Measurements from ENCODE around the gene SLIT1. TPM values are rescaled to one million over a fixed set of nuclear protein-coding genes. Genes with fewer than 3 reads are reported as not detected.

Gene SLIT1
- total RNA-seq, 5 donors from 2014 or later (not counting 1 experiment from before 2014, with no cell fraction given) = 0.29 to 0.56 (median 0.49) TPM

DNA sequence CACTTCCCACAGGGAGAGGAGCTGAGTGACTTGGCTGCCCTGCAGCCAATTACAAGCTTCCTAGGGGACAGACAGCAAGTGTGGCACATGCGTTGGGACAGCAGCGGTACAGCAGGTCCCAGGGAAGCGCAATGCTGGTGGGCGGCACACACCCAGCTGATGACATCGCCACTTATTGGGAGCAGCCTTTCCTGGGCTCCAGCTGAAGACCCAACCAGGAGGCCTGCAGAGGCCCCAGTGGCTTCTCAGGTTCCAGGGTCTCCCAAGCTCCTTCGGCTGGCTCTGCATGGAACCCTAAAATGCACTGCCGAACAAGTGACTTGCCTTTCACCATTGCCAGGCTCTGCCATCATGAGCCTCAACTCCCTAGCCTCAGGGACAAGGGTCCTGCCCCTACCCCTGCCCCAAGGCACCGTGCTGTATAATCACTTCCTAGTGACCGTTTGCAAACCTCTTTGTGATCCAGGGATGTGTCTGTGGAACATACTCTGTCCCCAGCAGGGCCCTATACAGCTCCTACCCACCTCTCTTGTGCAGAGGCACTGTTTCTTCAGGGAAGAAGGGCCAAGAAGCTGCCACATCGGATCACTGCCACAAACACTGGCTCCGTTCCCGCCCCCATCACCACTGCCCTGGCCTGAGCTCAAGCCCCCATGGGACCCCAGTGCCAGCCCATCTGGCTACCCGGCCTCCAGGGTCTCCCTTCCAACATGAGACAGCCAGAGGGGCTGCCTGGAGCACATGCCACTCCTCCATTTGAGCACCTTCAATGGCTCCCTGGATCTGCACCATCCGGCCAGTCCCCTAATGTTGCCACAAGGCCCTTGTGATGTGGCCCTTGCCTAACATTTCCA, 19.3 kb upstream of the SLIT1 start:
- Histone ChIP-seq H3K27me3 (replicated peaks in 1 of 2; ENCODE audit: control insufficient read depth in 2 of 2, extremely low read depth in 1 of 2, insufficient read depth in 2 of 2, low read length in 1 of 2) (peaks cover 0 to 7% of the 10 kb centered on the region in 2 experiments), H3K9me3 (no peaks in the 10 kb centered on the region), H3K4me1 (ENCODE audit: control insufficient read depth in 1 of 2, extremely low read depth in 1 of 2, insufficient read depth in 2 of 2, low read length in 2 of 2) (no peaks in the 10 kb centered on the region), H3K27ac (ENCODE audit: low read length) (no peak overlapping the region), H3K36me3 (ENCODE audit: control insufficient read depth in 2 of 2, extremely low read depth in 1 of 2, insufficient read depth in 1 of 2, low read length in 1 of 2) (no peaks in the 10 kb centered on the region), H3K4me3 (ENCODE audit: control insufficient read depth in 1 of 2, extremely low read depth in 1 of 2, low read length in 1 of 2) (no peak overlapping the region)
- Mint-ChIP-seq H3K27me3 (peaks cover 2 to 4% of the 10 kb centered on the region in 2 donors), H3K9me3 (no peaks in the 10 kb centered on the region), H3K4me3 (no peak overlapping the region), H3K36me3 (no peaks in the 10 kb centered on the region), H3K4me1 (peaks cover 0 to 4% (median 2%) of the 10 kb centered on the region in 3 donors), H3K27ac (no peak overlapping the region)
- no peak for ATAC-seq (replicated peaks in 1 of 4)
- DNase-seq = no peak
- POLR2A ChIA-PET = no interaction called here
- CTCF ChIA-PET = interaction anchor here (0.6 to 1.9 kb wide), 6 partner anchors 8 to 132 kb away, joined by 3 to 7 read pairs (median 4); no protein-coding TSS in a partner anchor
- 87% methylated on average over 13 of the region's 14 CpGs for WGBS (ENCODE audit: insufficient coverage)

DNA sequence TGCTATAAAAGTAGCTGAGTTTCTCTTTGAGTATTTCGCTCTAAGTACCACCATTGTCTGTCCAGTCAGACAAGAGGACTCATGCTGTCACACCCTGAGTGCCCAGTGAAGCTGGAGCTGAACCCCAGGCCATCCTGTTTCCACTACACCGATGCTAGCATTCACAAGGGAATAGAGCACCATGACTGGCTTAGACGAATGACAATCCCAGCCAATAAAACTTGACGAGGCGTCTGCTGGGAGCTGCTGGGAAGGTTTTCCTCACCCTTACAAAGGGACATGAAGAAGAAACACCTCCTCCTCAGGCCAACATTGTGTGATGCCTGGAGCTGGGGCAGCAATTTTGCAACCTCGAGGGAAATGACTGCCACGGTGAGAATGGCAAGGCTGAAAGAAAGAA, 17.5 kb upstream of the SLIT1 start:
- Histone ChIP-seq H3K4me3 (ENCODE audit: control insufficient read depth in 1 of 2, extremely low read depth in 1 of 2, low read length in 1 of 2) (no peak overlapping the region), H3K9me3 (no peaks in the 10 kb centered on the region), H3K27ac (ENCODE audit: low read length) (no peak overlapping the region), H3K36me3 (ENCODE audit: control insufficient read depth in 2 of 2, extremely low read depth in 1 of 2, insufficient read depth in 1 of 2, low read length in 1 of 2) (no peaks in the 10 kb centered on the region), H3K27me3 (replicated peaks in 1 of 2; ENCODE audit: control insufficient read depth in 2 of 2, extremely low read depth in 1 of 2, insufficient read depth in 2 of 2, low read length in 1 of 2) (peaks cover 0 to 12% of the 10 kb centered on the region in 2 experiments), H3K4me1 (ENCODE audit: control insufficient read depth in 1 of 2, extremely low read depth in 1 of 2, insufficient read depth in 2 of 2, low read length in 2 of 2) (no peaks in the 10 kb centered on the region)
- Mint-ChIP-seq H3K36me3 (no peaks in the 10 kb centered on the region), H3K4me1 (peaks cover 0 to 4% (median 4%) of the 10 kb centered on the region in 3 donors), H3K9me3 (no peaks in the 10 kb centered on the region), H3K27me3 (peaks cover 4 to 10% of the 10 kb centered on the region in 2 donors), H3K27ac (no peak overlapping the region), H3K4me3 (no peak overlapping the region)
- no peak for ATAC-seq (replicated peaks in 1 of 4)
- DNase-seq = no peak
- CTCF ChIA-PET = interaction anchor here in 1 of 2 donors (0.9 kb wide), 1 partner anchor 9 kb away, joined by 3 read pairs; no protein-coding TSS in a partner anchor
- POLR2A ChIA-PET = interaction anchor here in 1 of 2 donors (0.5 kb wide), 1 partner anchor 76 kb away, joined by 3 read pairs; no protein-coding TSS in a partner anchor
- WGBS (ENCODE audit: insufficient coverage) = 82% methylated on average over 4 of the region's 7 CpGs

DNA sequence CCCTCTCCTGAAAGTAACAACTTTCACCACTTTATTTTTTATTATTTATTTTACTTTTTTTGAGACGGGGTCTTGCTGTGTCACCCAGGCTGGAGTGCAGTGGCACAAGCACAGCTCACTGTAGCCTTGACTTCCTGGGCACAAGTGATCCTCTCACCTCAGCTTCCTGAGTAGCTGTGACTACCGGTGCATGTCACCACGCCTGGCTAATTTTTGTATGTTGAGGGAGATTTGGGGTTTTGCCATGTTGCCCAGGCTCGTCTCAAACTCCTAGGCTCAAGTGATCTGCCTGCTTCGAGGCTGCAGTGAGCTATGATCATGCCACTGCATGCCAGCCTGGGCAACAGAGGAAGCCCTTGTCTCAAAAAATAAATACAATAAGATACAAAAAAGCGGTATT, 14.9 kb upstream of the SLIT1 start:
- H3K27me3 Mint-ChIP-seq = peaks cover 4 to 11% of the 10 kb centered on the region in 2 donors
- Histone ChIP-seq H3K4me1 (ENCODE audit: control insufficient read depth in 1 of 2, extremely low read depth in 1 of 2, insufficient read depth in 2 of 2, low read length in 2 of 2) (peaks cover 0 to 12% of the 10 kb centered on the region in 2 experiments), H3K4me3 (ENCODE audit: control insufficient read depth in 1 of 2, extremely low read depth in 1 of 2, low read length in 1 of 2) (no peak overlapping the region), H3K9me3 (no peaks in the 10 kb centered on the region), H3K27ac (ENCODE audit: low read length) (no peak overlapping the region), H3K27me3 (replicated peaks in 1 of 2; ENCODE audit: control insufficient read depth in 2 of 2, extremely low read depth in 1 of 2, insufficient read depth in 2 of 2, low read length in 1 of 2) (peaks cover 0 to 14% of the 10 kb centered on the region in 2 experiments), H3K36me3 (ENCODE audit: control insufficient read depth in 2 of 2, extremely low read depth in 1 of 2, insufficient read depth in 1 of 2, low read length in 1 of 2) (no peaks in the 10 kb centered on the region)
- H3K4me1 Mint-ChIP-seq = peaks cover 7 to 9% (median 9%) of the 10 kb centered on the region in 3 donors
- H3K4me3 Mint-ChIP-seq = no peak overlapping the region
- no peaks in the 10 kb centered on the region for H3K36me3 Mint-ChIP-seq
- WGBS (ENCODE audit: insufficient coverage) = 14% methylated on average over 3 of the region's 6 CpGs
- H3K27ac Mint-ChIP-seq = no peak overlapping the region
- ChIA-PET POLR2A (no interaction called here), CTCF (interaction anchor here (0.5 to 1.6 kb wide), 5 partner anchors 9 to 1546 kb away, joined by 3 to 6 read pairs (median 3); no protein-coding TSS in a partner anchor)
- no peak for ATAC-seq (replicated peaks in 1 of 4)
- no peaks in the 10 kb centered on the region for H3K9me3 Mint-ChIP-seq
- no peak for DNase-seq

DNA sequence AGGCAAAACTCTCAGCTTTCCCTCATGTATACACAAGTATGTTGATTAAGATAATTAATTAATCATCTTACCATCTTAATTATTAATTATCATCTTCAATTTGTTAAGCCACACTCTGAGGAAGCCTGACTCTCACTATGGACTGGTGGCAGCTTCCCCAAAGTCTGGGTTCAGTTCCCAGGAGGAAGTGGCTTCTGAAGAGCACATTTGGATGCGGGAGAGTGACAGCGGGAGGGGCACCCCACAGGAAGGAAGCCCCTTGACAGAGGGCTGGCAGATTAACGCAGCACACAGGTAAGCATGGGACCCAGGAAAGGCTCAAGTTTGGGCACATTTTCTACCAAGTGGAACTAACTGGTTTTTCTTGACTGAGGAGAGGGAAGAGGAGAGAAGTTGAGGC, 13.4 kb upstream of the SLIT1 start:
- Mint-ChIP-seq H3K36me3 (no peaks in the 10 kb centered on the region), H3K27ac (no peak overlapping the region), H3K9me3 (no peaks in the 10 kb centered on the region), H3K4me3 (no peak overlapping the region), H3K27me3 (peaks cover 4 to 18% of the 10 kb centered on the region in 2 donors), H3K4me1 (peaks cover 7 to 11% (median 11%) of the 10 kb centered on the region in 3 donors)
- no peaks in the 10 kb centered on the region for H3K9me3 ChIP-seq
- WGBS (ENCODE audit: insufficient coverage) = 19% methylated on average over 3 of the region's 3 CpGs
- peaks cover 0 to 14% of the 10 kb centered on the region in 2 experiments for H3K27me3 ChIP-seq (replicated peaks in 1 of 2; ENCODE audit: control insufficient read depth in 2 of 2, extremely low read depth in 1 of 2, insufficient read depth in 2 of 2, low read length in 1 of 2)
- H3K27ac ChIP-seq (ENCODE audit: low read length) = no peak overlapping the region
- peaks cover 0 to 14% of the 10 kb centered on the region in 2 experiments for H3K4me1 ChIP-seq (ENCODE audit: control insufficient read depth in 1 of 2, extremely low read depth in 1 of 2, insufficient read depth in 2 of 2, low read length in 2 of 2)
- ATAC-seq (replicated peaks in 1 of 4) (no peak), DNase-seq (no peak)
- CTCF ChIA-PET = interaction anchor here (1.0 to 4.1 kb wide), 4 partner anchors 10 to 126 kb away, joined by 3 to 45 read pairs (median 15); no protein-coding TSS in a partner anchor
- no peak overlapping the region for H3K4me3 ChIP-seq (ENCODE audit: control insufficient read depth in 1 of 2, extremely low read depth in 1 of 2, low read length in 1 of 2)
- no peaks in the 10 kb centered on the region for H3K36me3 ChIP-seq (ENCODE audit: control insufficient read depth in 2 of 2, extremely low read depth in 1 of 2, insufficient read depth in 1 of 2, low read length in 1 of 2)
- POLR2A ChIA-PET = no interaction called here

DNA sequence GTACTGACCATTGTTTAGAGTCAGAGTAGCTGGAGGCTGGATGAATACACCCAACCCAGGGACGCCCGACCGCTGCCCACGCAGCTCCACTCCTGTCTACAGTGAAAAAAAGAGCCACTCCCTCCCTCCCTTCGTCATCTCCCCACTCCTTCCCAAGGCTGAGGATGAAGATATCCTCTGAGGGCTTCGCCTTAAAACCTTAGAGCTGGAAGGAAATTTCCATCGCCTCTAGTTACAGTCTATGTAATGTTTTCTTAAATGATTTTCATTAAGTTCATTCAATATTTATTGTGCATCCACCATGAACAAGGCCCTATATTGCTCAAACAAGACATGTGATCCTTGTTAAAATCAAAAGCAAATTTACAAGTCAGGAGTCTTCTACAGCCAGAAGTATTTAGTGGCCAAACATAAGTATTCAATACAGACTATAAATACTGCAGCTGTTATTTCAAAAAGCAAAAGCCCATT, 11.3 kb upstream of the SLIT1 start:
- H3K4me1 ChIP-seq (ENCODE audit: control insufficient read depth in 1 of 2, extremely low read depth in 1 of 2, insufficient read depth in 2 of 2, low read length in 2 of 2) = peaks cover 0 to 14% of the 10 kb centered on the region in 2 experiments
- peaks cover 14 to 33% of the 10 kb centered on the region in 2 donors for H3K27me3 Mint-ChIP-seq
- peak overlapping the region; percentile 4 to 82 (median 74) for H3K4me3 Mint-ChIP-seq
- DNase-seq = no peak
- no peaks in the 10 kb centered on the region for H3K36me3 ChIP-seq (ENCODE audit: control insufficient read depth in 2 of 2, extremely low read depth in 1 of 2, insufficient read depth in 1 of 2, low read length in 1 of 2)
- peaks cover 4 to 23% of the 10 kb centered on the region in 2 experiments for H3K27me3 ChIP-seq (replicated peaks in 1 of 2; ENCODE audit: control insufficient read depth in 2 of 2, extremely low read depth in 1 of 2, insufficient read depth in 2 of 2, low read length in 1 of 2)
- no peaks in the 10 kb centered on the region for H3K9me3 Mint-ChIP-seq
- H3K36me3 Mint-ChIP-seq = no peaks in the 10 kb centered on the region
- H3K9me3 ChIP-seq = no peaks in the 10 kb centered on the region
- no peak overlapping the region for H3K27ac Mint-ChIP-seq
- ATAC-seq (replicated peaks in 1 of 4) = no peak
- H3K4me3 ChIP-seq (ENCODE audit: control insufficient read depth in 1 of 2, extremely low read depth in 1 of 2, low read length in 1 of 2) = no peak overlapping the region
- ChIA-PET POLR2A (interaction anchor here (0.6 kb wide), 2 partner anchors 115 to 342 kb away, joined by 3 to 4 read pairs; no protein-coding TSS in a partner anchor), CTCF (interaction anchor here (0.6 to 4.1 kb wide), 13 partner anchors 9 to 414 kb away, joined by 3 to 45 read pairs (median 5); no protein-coding TSS in a partner anchor)
- H3K27ac ChIP-seq (ENCODE audit: low read length) = no peak overlapping the region
- WGBS (ENCODE audit: insufficient coverage) = no CpG with 5 or more reads among the region's 7 CpGs
- H3K4me1 Mint-ChIP-seq = peaks cover 7 to 11% (median 11%) of the 10 kb centered on the region in 3 donors

Measured in T-cell (primary cell).